Uterus (tissue), 4 donors: Measurements from ENCODE around the gene PPP1R26. TPM values are rescaled to one million over a fixed set of nuclear protein-coding genes. Genes with fewer than 3 reads are reported as not detected.

Experiments
- DNase-seq, 2 donors: peaks; one replicate each; pipeline ENCODE4 v3.0.0-alpha.2; 2019 to 2020
- H3K27ac ChIP-seq, 2 donors: fragments of 200-600 bp; sonication (generic); 1 replicate in 1 of 2; 2 replicates in 1 of 2; pipeline ENCODE4 v1.5.1; 2016 to 2018
- H3K27me3 ChIP-seq, 2 donors: fragments of 200-600 bp; sonication (generic); one replicate each; pipeline ENCODE4 v1.5.1; 2018 to 2019; ENCODE audit warnings: control low read depth in 1 of 2
- H3K36me3 ChIP-seq, 2 donors: fragments of 200-600 bp; sonication (generic); one replicate each; pipeline ENCODE4 v1.5.1; 2019; ENCODE audit warnings: control low read depth in 1 of 2
- H3K4me1 ChIP-seq, 2 donors: fragments of 200-600 bp; sonication (generic); one replicate each; pipeline ENCODE4 v1.5.1; 2018 to 2019; ENCODE audit warnings: control low read depth in 1 of 2
- H3K4me3 ChIP-seq, 2 donors: fragments of 200-600 bp; sonication (generic); 1 replicate in 1 of 2; 2 replicates in 1 of 2; pipeline ENCODE4 v1.5.1; 2018 to 2019; ENCODE audit warnings: mild to moderate bottlenecking in 1 of 2
- H3K9me3 ChIP-seq, 2 donors: fragments of 200-600 bp; sonication (generic); one replicate each; pipeline ENCODE4 v1.5.1; 2019; ENCODE audit warnings: control low read depth in 1 of 2
- CTCF ChIP-seq, 4 experiments: fragments of 200-600 bp in 2 of 4; fragments of 450-650 bp in 2 of 4; sonication (generic) in 2 of 4; IDR thresholded peaks; one replicate each; pipeline ENCODE4 v1.5.1; 2016 to 2019; ENCODE audit warnings: antibody characterized with exemption in 4 of 4, mild to moderate bottlenecking in 2 of 4, moderate library complexity in 1 of 4
- POLR2A ChIP-seq, 2 donors: fragments of 450-650 bp; IDR thresholded peaks; one replicate each; pipeline ENCODE4 v1.6.1; 2016; ENCODE audit warnings: antibody characterized with exemption in 2 of 2, mild to moderate bottlenecking in 1 of 2, moderate library complexity in 1 of 2
- intact Hi-C: fragments of 100-400 bp; cut with DNase I; formaldehyde crosslinking; loops from one replicate; pipeline ENCODE4 v1.15.1; 2023; ENCODE audit warnings: low total_unique reads
- total RNA-seq, 4 donors: library from RNA; depleted of rRNA in 3 of 4; stranded (reverse); fragments of >200 nt in 3 of 4; gene quantifications; one replicate each; pipeline versions ENCODE4 v1.1.0 to v1.2.4, GENCODE V29; 2014 to 2023
- donor health status: DM: yes; HTN: yes; CAD: no.

Gene PPP1R26
- total RNA-seq, 4 donors from 2014 or later: 3.6 to 16.4 (median 10.6) TPM

- Histone ChIP-seq H3K36me3 (no peaks in the 10 kb centered on the region), H3K4me3 (no peak overlapping the region), H3K27ac (no peak overlapping the region), H3K9me3 (no peaks in the 10 kb centered on the region), H3K27me3 (no peaks in the 10 kb centered on the region), H3K4me1 (peaks cover 0 to 5% of the 10 kb centered on the region in 2 donors)
- TF ChIP-seq POLR2A (IDR thresholded peaks at IDR 0.05) (no peak), CTCF (IDR thresholded peaks at IDR 0.05) (no peak)
- DNase-seq: no peak
- intact Hi-C loops: no loop called here
Observed at GRCh38 chr9:135476561-135477355, 2.8 kb upstream of the PPP1R26 start.

GRCh38 chr9:135478191-135478590 lies 1.4 kb upstream of the PPP1R26 start:
- intact Hi-C loops: no loop called here
- DNase-seq: no peak
- Histone ChIP-seq H3K4me3 (no peak overlapping the region), H3K9me3 (no peaks in the 10 kb centered on the region), H3K4me1 (peaks cover 0 to 5% of the 10 kb centered on the region in 2 donors), H3K27me3 (no peaks in the 10 kb centered on the region), H3K36me3 (no peaks in the 10 kb centered on the region), H3K27ac (no peak overlapping the region)
- TF ChIP-seq CTCF (IDR thresholded peaks at IDR 0.05) (no peak), POLR2A (IDR thresholded peaks at IDR 0.05) (no peak)

GRCh38 chr9:135478829-135479468 lies 633 bp upstream of the PPP1R26 start:
- H3K4me3 ChIP-seq: peak overlapping the region; percentile 22 to 67
- peak in 1 of 2 donors; percentile 28 for DNase-seq
- peaks cover 0 to 5% of the 10 kb centered on the region in 2 donors for H3K4me1 ChIP-seq
- no peaks in the 10 kb centered on the region for H3K36me3 ChIP-seq
- no peaks in the 10 kb centered on the region for H3K9me3 ChIP-seq
- H3K27me3 ChIP-seq: no peaks in the 10 kb centered on the region
- no peak for TF ChIP-seq CTCF (IDR thresholded peaks at IDR 0.05)
- TF ChIP-seq POLR2A (IDR thresholded peaks at IDR 0.05): peak in 1 of 2 donors; percentile 12
- H3K27ac ChIP-seq: peak overlapping the region; percentile 45 to 71
- intact Hi-C loops: no loop called here

- peak overlapping the region; percentile 62 to 70 for H3K4me3 ChIP-seq
Observed at GRCh38 chr9:135480071-135480939, 723 bp downstream of the PPP1R26 start.

More at GRCh38 chr9:135480071-135480939, 723 bp downstream of the PPP1R26 start:
- no peaks in the 10 kb centered on the region for H3K27me3 ChIP-seq
- peaks cover 0 to 5% of the 10 kb centered on the region in 2 donors for H3K4me1 ChIP-seq
- no peaks in the 10 kb centered on the region for H3K9me3 ChIP-seq
- peak overlapping the region; percentile 18 to 58 for H3K27ac ChIP-seq
- H3K36me3 ChIP-seq: no peaks in the 10 kb centered on the region
- TF ChIP-seq POLR2A (IDR thresholded peaks at IDR 0.05) (no peak), CTCF (IDR thresholded peaks at IDR 0.05) (no peak)
- intact Hi-C loops: no loop called here
- DNase-seq: no peak
